Tibial artery (tissue), 4 donors: ENCODE data around the gene PRRC2A.
A peak's percentile ranks its signal among the peaks of the same experiment; 100 is the strongest.

ENCODE experiments used
- DNase-seq, 2 donors: peaks; one replicate each; pipeline ENCODE4 v3.0.0-alpha.2; 2019
- H3K27ac ChIP-seq, 2 donors: fragments of 200-600 bp; sonication (generic) in 1 of 2; 1 replicate in 1 of 2; 2 replicates in 1 of 2; pipeline ENCODE4 v1.5.1; 2018 to 2019; ENCODE audit warnings: mild to moderate bottlenecking in 1 of 2
- H3K27me3 ChIP-seq, 2 donors: fragments of 200-600 bp; sonication (generic) in 1 of 2; one replicate each; pipeline versions ENCODE4 v1.5.1 to v1.6.0; 2016 to 2019
- H3K36me3 ChIP-seq, 3 donors: fragments of 200-600 bp; sonication (generic) in 2 of 3; one replicate each; pipeline ENCODE4 v1.5.1; 2016 to 2019; ENCODE audit warnings: mild to moderate bottlenecking in 2 of 3
- H3K4me1 ChIP-seq, 4 donors: fragments of 200-600 bp; sonication (generic) in 2 of 4; 1 replicate in 3 of 4; 2 replicates in 1 of 4; pipeline ENCODE4 v1.5.1; 2016 to 2019
- H3K4me3 ChIP-seq, 2 donors: fragments of 200-600 bp; sonication (generic) in 1 of 2; 1 replicate in 1 of 2; 2 replicates in 1 of 2; pipeline ENCODE4 v1.5.1; 2018 to 2019; ENCODE audit warnings: mild to moderate bottlenecking in 2 of 2
- H3K9me3 ChIP-seq, 3 donors: fragments of 200-600 bp; sonication (generic) in 1 of 3; one replicate each; pipeline ENCODE4 v1.5.1; 2016 to 2019
- CTCF ChIP-seq, 2 experiments: fragments of 200-600 bp in 1 of 2; fragments of 450-650 bp in 1 of 2; IDR thresholded peaks; one replicate each; pipeline ENCODE4 v1.5.1; 2017 to 2019; ENCODE audit warnings: antibody characterized with exemption in 2 of 2, mild to moderate bottlenecking in 1 of 2, moderate library complexity in 1 of 2
- intact Hi-C: fragments of 100-400 bp; cut with DNase I; formaldehyde crosslinking; loops from one replicate; pipeline ENCODE4 v1.15.0; 2023; ENCODE audit warnings: low total_unique reads

Gene PRRC2A

GRCh38 chr6:31610968-31611367 lies 9.5 kb upstream of the PRRC2A start:
- H3K27me3 ChIP-seq, result no peaks in the 10 kb centered on the region
- TF ChIP-seq CTCF (IDR thresholded peaks at IDR 0.05), result no peak
- intact Hi-C loops, result no loop called here

GRCh38 chr6:31614075-31614619 lies 6.4 kb upstream of the PRRC2A start:
- H3K36me3 ChIP-seq, result no peaks in the 10 kb centered on the region
- H3K27me3 ChIP-seq, result no peaks in the 10 kb centered on the region
- no peak for TF ChIP-seq CTCF (IDR thresholded peaks at IDR 0.05)
- H3K4me3 ChIP-seq, result no peak overlapping the region
- H3K4me1 ChIP-seq, result no peaks in the 10 kb centered on the region
- intact Hi-C loops, result no loop called here
- DNase-seq, result no peak
- H3K27ac ChIP-seq, result no peak overlapping the region
- H3K9me3 ChIP-seq, result no peaks in the 10 kb centered on the region

More at GRCh38 chr6:31610968-31611367, 9.5 kb upstream of the PRRC2A start:
- H3K9me3 ChIP-seq, result no peaks in the 10 kb centered on the region
- no peaks in the 10 kb centered on the region for H3K4me1 ChIP-seq
- no peak for DNase-seq
- no peaks in the 10 kb centered on the region for H3K36me3 ChIP-seq
- no peak overlapping the region for H3K4me3 ChIP-seq
- no peak overlapping the region for H3K27ac ChIP-seq

- TF ChIP-seq CTCF (IDR thresholded peaks at IDR 0.05), result no peak
- peak within 1 kb of the TSS; percentile 1 to 18 for H3K4me3 ChIP-seq
- intact Hi-C loops, result no loop called here
- H3K9me3 ChIP-seq, result no peaks in the 10 kb centered on the region
- no peak within 1 kb of the TSS for H3K27ac ChIP-seq
- H3K27me3 ChIP-seq, result no peaks in the 10 kb centered on the region
- no peak for DNase-seq
- H3K4me1 ChIP-seq, result no peaks in the 10 kb centered on the region
- no peaks in the 10 kb centered on the region for H3K36me3 ChIP-seq
Measured at GRCh38 chr6:31614684-31615578, 5.6 kb upstream of the PRRC2A start, which contains the start of gene AIF1. AIF1 (plus strand) TSS chr6:31615234; CDS start chr6:31615330, 96 bp downstream.

- Histone ChIP-seq H3K9me3 (no peaks in the 10 kb centered on the region), H3K4me1 (no peaks in the 10 kb centered on the region), H3K27ac (no peak overlapping the region), H3K36me3 (no peaks in the 10 kb centered on the region), H3K27me3 (no peaks in the 10 kb centered on the region), H3K4me3 (peak overlapping the region; percentile 1 to 18)
- intact Hi-C loops, result no loop called here
- TF ChIP-seq CTCF (IDR thresholded peaks at IDR 0.05), result no peak
- DNase-seq, result no peak
Measured at GRCh38 chr6:31615748-31616147, 4.8 kb upstream of the PRRC2A start.

- Histone ChIP-seq H3K9me3 (no peaks in the 10 kb centered on the region), H3K27ac (no peak overlapping the region), H3K27me3 (no peaks in the 10 kb centered on the region), H3K4me1 (peaks cover 0 to 6% (median 3%) of the 10 kb centered on the region in 4 donors), H3K4me3 (no peak overlapping the region), H3K36me3 (no peaks in the 10 kb centered on the region)
- TF ChIP-seq CTCF (IDR thresholded peaks at IDR 0.05), result no peak
- intact Hi-C loops, result no loop called here
- no peak for DNase-seq
Measured at GRCh38 chr6:31617010-31617409, 3.5 kb upstream of the PRRC2A start.
